Measurements from ENCODE around the gene FAM53B.
A peak's percentile ranks its signal among the peaks of the same experiment; 100 is the strongest.

FAM53B gene

DNA sequence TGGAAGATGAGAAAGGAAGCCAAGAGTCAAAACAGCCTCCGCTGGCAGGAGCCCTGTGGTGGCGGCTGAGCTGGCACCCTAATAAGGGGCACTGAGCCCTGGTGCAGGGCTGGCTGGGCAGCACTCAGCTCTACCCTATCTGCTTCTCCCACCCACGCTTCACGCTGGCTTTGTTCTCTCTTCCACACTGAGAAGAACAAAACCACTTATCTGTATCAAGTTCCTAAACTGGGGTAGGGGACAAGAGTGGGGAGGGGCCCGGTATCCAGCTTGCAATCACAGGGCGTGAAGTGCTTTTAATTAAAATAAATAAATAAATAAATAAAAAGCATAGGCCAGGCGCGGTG is 52.1 kb downstream of the FAM53B start:
- peaks cover 99% of the 10 kb centered on the region for H3K4me1 ChIP-seq (ENCODE audit: low read depth, poor library complexity, severe bottlenecking)
- H3K4me3 ChIP-seq (IDR thresholded peaks at IDR 0.05; ENCODE audit: insufficient read depth, low read depth, low read length), result no peak overlapping the region
- no peaks in the 10 kb centered on the region for H4K20me1 ChIP-seq (ENCODE audit: insufficient read depth)
- TF ChIP-seq, protein P1, sequence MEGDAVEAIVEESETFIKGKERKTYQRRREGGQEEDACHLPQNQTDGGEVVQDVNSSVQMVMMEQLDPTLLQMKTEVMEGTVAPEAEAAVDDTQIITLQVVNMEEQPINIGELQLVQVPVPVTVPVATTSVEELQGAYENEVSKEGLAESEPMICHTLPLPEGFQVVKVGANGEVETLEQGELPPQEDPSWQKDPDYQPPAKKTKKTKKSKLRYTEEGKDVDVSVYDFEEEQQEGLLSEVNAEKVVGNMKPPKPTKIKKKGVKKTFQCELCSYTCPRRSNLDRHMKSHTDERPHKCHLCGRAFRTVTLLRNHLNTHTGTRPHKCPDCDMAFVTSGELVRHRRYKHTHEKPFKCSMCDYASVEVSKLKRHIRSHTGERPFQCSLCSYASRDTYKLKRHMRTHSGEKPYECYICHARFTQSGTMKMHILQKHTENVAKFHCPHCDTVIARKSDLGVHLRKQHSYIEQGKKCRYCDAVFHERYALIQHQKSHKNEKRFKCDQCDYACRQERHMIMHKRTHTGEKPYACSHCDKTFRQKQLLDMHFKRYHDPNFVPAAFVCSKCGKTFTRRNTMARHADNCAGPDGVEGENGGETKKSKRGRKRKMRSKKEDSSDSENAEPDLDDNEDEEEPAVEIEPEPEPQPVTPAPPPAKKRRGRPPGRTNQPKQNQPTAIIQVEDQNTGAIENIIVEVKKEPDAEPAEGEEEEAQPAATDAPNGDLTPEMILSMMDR (conservative IDR thresholded peaks at IDR 0.05; ENCODE audit: low read depth, low read length), result no peak
- no peak overlapping the region for H3K27ac ChIP-seq
- H3K27me3 ChIP-seq (ENCODE audit: insufficient read depth, low read depth), result no peaks in the 10 kb centered on the region
- no peaks in the 10 kb centered on the region for H3K36me3 ChIP-seq (ENCODE audit: insufficient read depth)
- H3K4me2 ChIP-seq, result no peak overlapping the region; the same call in 1 of the 2 replicates
- peaks cover 13% of the 10 kb centered on the region; the same call in 1 of the 2 replicates for H3K79me2 ChIP-seq (ENCODE audit: insufficient read depth, low read depth)
- H3K9ac ChIP-seq, result no peak overlapping the region
- H2AFZ ChIP-seq (ENCODE audit: low read depth), result no peak overlapping the region

DNA sequence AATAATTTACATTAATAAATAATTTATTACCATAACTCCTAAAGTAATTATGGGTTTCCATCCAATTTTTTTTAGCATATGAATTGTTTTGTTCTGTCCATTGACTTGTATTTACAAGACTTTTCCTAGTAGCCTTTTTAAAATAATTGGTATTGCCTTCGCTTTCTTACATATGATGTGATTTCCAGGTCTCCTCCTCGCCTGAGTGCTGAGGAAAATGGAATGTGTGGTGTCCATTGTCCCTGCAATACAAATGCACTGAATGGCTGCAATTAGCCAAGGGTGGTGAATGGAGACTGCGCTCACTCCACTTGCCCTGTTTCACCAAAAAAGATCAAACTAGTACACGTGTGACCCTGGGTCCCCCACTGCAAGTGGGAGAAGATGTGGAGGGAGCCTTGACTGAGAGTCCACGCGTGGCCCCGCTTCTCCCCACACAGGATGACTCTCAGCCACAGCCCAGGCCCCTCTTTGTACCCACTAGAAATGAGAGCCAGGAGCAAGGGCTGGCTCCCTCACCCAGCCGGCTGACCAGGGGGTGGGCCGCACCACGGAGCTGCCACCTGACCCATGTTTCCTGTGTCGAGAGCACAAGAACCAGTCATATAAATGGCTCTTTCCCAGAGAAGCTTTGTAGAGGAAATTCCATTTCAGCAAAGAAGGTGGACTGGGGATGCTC is 52.6 kb downstream of the FAM53B start:
- Histone ChIP-seq H3K4me3 (IDR thresholded peaks at IDR 0.05; ENCODE audit: insufficient read depth, low read depth, low read length) (no peak overlapping the region), H3K36me3 (ENCODE audit: insufficient read depth) (no peaks in the 10 kb centered on the region), H2AFZ (ENCODE audit: low read depth) (no peak overlapping the region), H3K4me2 (no peak overlapping the region; the same call in 1 of the 2 replicates), H4K20me1 (ENCODE audit: insufficient read depth) (no peaks in the 10 kb centered on the region), H3K27me3 (ENCODE audit: insufficient read depth, low read depth) (no peaks in the 10 kb centered on the region), H3K79me2 (ENCODE audit: insufficient read depth, low read depth) (peaks cover 13% of the 10 kb centered on the region; the same call in 1 of the 2 replicates), H3K27ac (no peak overlapping the region), H3K9ac (no peak overlapping the region), H3K4me1 (ENCODE audit: low read depth, poor library complexity, severe bottlenecking) (peaks cover 100% of the 10 kb centered on the region)
- TF ChIP-seq, protein P1 (conservative IDR thresholded peaks at IDR 0.05; ENCODE audit: low read depth, low read length), result no peak

DNA sequence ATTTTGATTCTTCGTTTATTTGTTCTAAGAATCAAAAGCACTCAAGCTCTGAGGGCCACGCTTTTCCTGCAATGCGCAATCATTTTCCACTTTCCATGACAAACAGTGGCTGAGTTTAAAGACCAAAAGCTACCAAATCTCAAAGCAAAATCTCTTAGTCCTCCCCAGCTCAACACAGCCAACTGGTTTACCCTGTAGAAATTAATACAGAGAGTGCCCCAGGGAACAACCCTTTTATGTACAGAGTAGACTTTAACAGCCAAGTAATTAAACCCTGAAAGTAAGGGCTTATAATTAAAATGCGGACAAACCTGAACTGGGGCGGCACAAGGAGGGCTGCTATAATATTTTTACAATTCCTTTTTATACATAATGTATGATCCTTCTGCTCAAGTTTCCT is 53.2 kb downstream of the FAM53B start:
- Histone ChIP-seq H3K4me1 (ENCODE audit: low read depth, poor library complexity, severe bottlenecking) (peaks cover 96% of the 10 kb centered on the region), H2AFZ (ENCODE audit: low read depth) (no peak overlapping the region), H3K4me3 (IDR thresholded peaks at IDR 0.05; ENCODE audit: insufficient read depth, low read depth, low read length) (no peak overlapping the region), H3K27me3 (ENCODE audit: insufficient read depth, low read depth) (no peaks in the 10 kb centered on the region), H4K20me1 (ENCODE audit: insufficient read depth) (no peaks in the 10 kb centered on the region), H3K27ac (no peak overlapping the region), H3K9ac (no peak overlapping the region), H3K4me2 (no peak overlapping the region), H3K36me3 (ENCODE audit: insufficient read depth) (no peaks in the 10 kb centered on the region), H3K79me2 (ENCODE audit: insufficient read depth, low read depth) (peaks cover 12% of the 10 kb centered on the region; the same call in 1 of the 2 replicates)
- TF ChIP-seq, protein P1 (conservative IDR thresholded peaks at IDR 0.05; ENCODE audit: low read depth, low read length), result no peak

- peak overlapping the region; percentile 88 for H3K27ac ChIP-seq
- H2AFZ ChIP-seq (ENCODE audit: low read depth), result no peak overlapping the region
- H4K20me1 ChIP-seq (ENCODE audit: insufficient read depth), result no peaks in the 10 kb centered on the region
- peaks cover 5% of the 10 kb centered on the region; the same call in 1 of the 2 replicates for H3K79me2 ChIP-seq (ENCODE audit: insufficient read depth, low read depth)
- TF ChIP-seq, protein P1 (conservative IDR thresholded peaks at IDR 0.05; ENCODE audit: low read depth, low read length), result no peak
- peak overlapping the region; percentile 47; the same call in 1 of the 2 replicates for H3K9ac ChIP-seq
- H3K27me3 ChIP-seq (ENCODE audit: insufficient read depth, low read depth), result no peaks in the 10 kb centered on the region
- H3K4me3 ChIP-seq (IDR thresholded peaks at IDR 0.05; ENCODE audit: insufficient read depth, low read depth, low read length), result no peak overlapping the region
- no peaks in the 10 kb centered on the region for H3K36me3 ChIP-seq (ENCODE audit: insufficient read depth)
- H3K4me2 ChIP-seq, result peak overlapping the region; percentile 65
- H3K4me1 ChIP-seq (ENCODE audit: low read depth, poor library complexity, severe bottlenecking), result peaks cover 86% of the 10 kb centered on the region
These were observed 54.2 kb downstream of the FAM53B start for GRCh38 chr10:124689911-124690498.
